ENCODE data around the gene SHC3. TPM values are rescaled to one million over a fixed set of nuclear protein-coding genes. Genes with fewer than 3 reads are reported as not detected.

Gene SHC3
- total RNA-seq, 1 experiment from 2014 or later = 0.27 TPM

GRCh38 chr9:88988796-88989641 lies 189.6 kb downstream of the SHC3 start:
- H3K9ac ChIP-seq (ENCODE audit: low read length) = no peak overlapping the region
- H2AFZ ChIP-seq (ENCODE audit: low read depth, low read length, poor library complexity, severe bottlenecking) = no peak overlapping the region
- no peak for DNase-seq (ENCODE audit: low read depth, low spot score)
- H3K4me3 ChIP-seq (replicated peaks in 1 of 2; ENCODE audit: low read depth in 1 of 2, low read length in 2 of 2) = no peak overlapping the region
- no peak for ATAC-seq
- no TSS peak for BruUV-seq (replicated peaks)
- H3K27me3 ChIP-seq (ENCODE audit: insufficient read depth, low read length) = no peaks in the 10 kb centered on the region
- POLR2A ChIA-PET = no interaction called here
- no peaks in the 10 kb centered on the region for H3K9me2 ChIP-seq (ENCODE audit: insufficient read depth)
- intact Hi-C loops (cut with micrococcal nuclease) = no loop called here
- RAD21 ChIA-PET (ENCODE audit: low non-redundant PET in 1 of 2, low total read pairs in 2 of 2, uncharacterized antibody in 2 of 2, unreplicated experiment in 2 of 2) = no interaction called here
- H3K36me3 ChIP-seq (ENCODE audit: control insufficient read depth in 1 of 2, insufficient read depth in 2 of 2, low read length in 2 of 2) = no peaks in the 10 kb centered on the region
- H3K27ac ChIP-seq (ENCODE audit: low read depth, low read length) = no peak overlapping the region
- no peaks in the 10 kb centered on the region for H3K79me2 ChIP-seq (ENCODE audit: insufficient read depth, low read length)
- no peak for TF ChIP-seq RAD21 (IDR thresholded peaks at IDR 0.05; ENCODE audit: low read depth)
- TF ChIP-seq TCF7L2 (IDR thresholded peaks at IDR 0.05; ENCODE audit: borderline replicate concordance, extremely low read depth, insufficient read depth, insufficient read length) = no peak
- TF ChIP-seq POLR2A (IDR thresholded peaks at IDR 0.05; ENCODE audit: borderline replicate concordance, extremely low read depth, insufficient read depth, insufficient read length) = no peak
- no peak for TF ChIP-seq ZFX (IDR thresholded peaks at IDR 0.05)
- TF ChIP-seq CBX3 (IDR thresholded peaks at IDR 0.05; ENCODE audit: low read depth) = no peak
- no peak for TF ChIP-seq REST (IDR thresholded peaks at IDR 0.05; ENCODE audit: low read depth)
- TF ChIP-seq POLR2AphosphoS5 (IDR thresholded peaks at IDR 0.05; ENCODE audit: low read depth, low read length) = no peak
- no peak for TF ChIP-seq JUND (IDR thresholded peaks at IDR 0.05)
- no peak for TF ChIP-seq MAX (IDR thresholded peaks at IDR 0.05)
- no peak for TF ChIP-seq ZBTB33 (IDR thresholded peaks at IDR 0.05; ENCODE audit: extremely low read depth, insufficient replicate concordance, low read length)
- TF ChIP-seq EZH2 (IDR thresholded peaks at IDR 0.05) = no peak
- no peak for TF ChIP-seq ELF1 (IDR thresholded peaks at IDR 0.05; ENCODE audit: borderline replicate concordance, low read depth)
- H3K4me1 ChIP-seq (ENCODE audit: control insufficient read depth in 1 of 2, insufficient read depth in 2 of 2, low read length in 2 of 2) = no peaks in the 10 kb centered on the region
- CTCF ChIA-PET = no interaction called here
- H4K20me1 ChIP-seq (ENCODE audit: insufficient read depth) = no peaks in the 10 kb centered on the region
- H3K4me2 ChIP-seq (ENCODE audit: low read length) = no peak overlapping the region
- no peaks in the 10 kb centered on the region for H3K9me3 ChIP-seq (ENCODE audit: control insufficient read depth in 1 of 2, insufficient read depth in 1 of 2, low read depth in 1 of 2, low read length in 2 of 2)

Data from HCT116 (cell line).